Ovary (tissue), 9 donors: ENCODE measurements around the gene ZC3H7B. TPM values are rescaled to one million over a fixed set of nuclear protein-coding genes. Genes with fewer than 3 reads are reported as not detected.

Experiments used
- DNase-seq, 5 donors: peaks; one replicate each; pipeline ENCODE4 v3.0.0-alpha.2; 2019 to 2020
- H3K27ac ChIP-seq, 2 donors: fragments of 200-600 bp; one replicate each; pipeline versions ENCODE4 v1.5.1 to v1.8.0; 2019 to 2022
- H3K27me3 ChIP-seq: fragments of 200-600 bp; one replicate; pipeline ENCODE4 v1.8.0; 2022
- H3K36me3 ChIP-seq: fragments of 200-600 bp; sonication (generic); one replicate; pipeline ENCODE4 v1.5.1; 2019
- H3K4me1 ChIP-seq: one replicate; pipeline ENCODE4 v1.8.1; 2013; ENCODE audit warnings: mild to moderate bottlenecking, moderate library complexity; ENCODE audit not compliant: insufficient read depth
- H3K4me3 ChIP-seq: fragments of 200-600 bp; sonication (generic); one replicate; pipeline ENCODE4 v1.5.1; 2017
- H3K9me3 ChIP-seq, 2 donors: fragments of 200-600 bp in 1 of 2; sonication (generic) in 1 of 2; one replicate each; pipeline versions ENCODE4 v1.5.1 to v1.8.1; 2013 to 2019; ENCODE audit warnings: mild to moderate bottlenecking in 1 of 2, moderate library complexity in 1 of 2
- CTCF ChIP-seq, 3 donors: fragments of 450-650 bp in 2 of 3; fragments of 200-600 bp in 1 of 3; IDR thresholded peaks; one replicate each; pipeline versions ENCODE4 v1.5.1 to v1.8.0; 2016 to 2022; ENCODE audit warnings: antibody characterized with exemption in 3 of 3, mild to moderate bottlenecking in 1 of 3
- EP300 ChIP-seq: sonication (generic); formaldehyde crosslinking; IDR thresholded peaks from one replicate; pipeline ENCODE4 v1.6.1; 2017; ENCODE audit warnings: antibody characterized with exemption
- POLR2A ChIP-seq: fragments of 450-650 bp; IDR thresholded peaks from one replicate; pipeline ENCODE4 v1.6.1; 2017; ENCODE audit warnings: antibody characterized with exemption, mild to moderate bottlenecking, moderate library complexity
- WGBS, 3 donors: extraction: QIAGEN DNeasy Blood & Tissue Kit in 1 of 3; methylation state at CpG; one replicate each; pipeline versions ENCODE4 v1.1.5 to v1.1.7; 2013 to 2017; 5-methylcytosine and 5-hydroxymethylcytosine counted together
- intact Hi-C, 4 donors: fragments of 100-400 bp; cut with DNase I; formaldehyde crosslinking; loops; one replicate each; pipeline versions ENCODE4 v1.11.0 to v1.15.1; 2022 to 2023
- polyA plus RNA-seq, 2 donors: library from polyadenylated mRNA; stranded (reverse); fragments of 200-250 nt in 1 of 2; fragments of 350-450 nt in 1 of 2; fragmentation: Illumina TruSeq in 1 of 2; extraction: RNeasy Lipid Tissue Mini Kit (QIAGEN cat#74804) in 1 of 2; gene quantifications; one replicate each; pipeline ENCODE4 v1.2.3, GENCODE V29; 2013 to 2014
- total RNA-seq, 7 donors: library from RNA; depleted of rRNA in 2 of 7; stranded (reverse); fragments of >200 nt in 2 of 7; fragmentation: NEBNext Ultra II Directional in 3 of 7; extraction: Animal tissue kit (Norgen Biotek cat#: 25700) in 3 of 7; gene quantifications; one replicate each; pipeline versions ENCODE4 v1.1.0 to v1.2.4, GENCODE V29; 2016 to 2023
- donor health status: DM: no; HTN: no; CAD: no; lungs with moderate emphysema.
- donor health status: DM: no; HTN: no; CAD: no.
- donor health status: Bipolar disorder and iron deficiency.
- donor health status: DM: yes; HTN: yes; CAD: no.
- donor health status: DM: no; HTN: no; CAD: no.
- donor health status: DM: yes; HTN: yes; CAD: no.

ZC3H7B gene
- total and polyA plus RNA-seq, 9 donors: 27.3 to 96.5 (median 73.2) TPM

- no peak for DNase-seq
- H3K4me1 ChIP-seq: no peaks in the 10 kb centered on the region
- WGBS, 3 donors: 66 to 81% (median 79%) methylated on average over 9 of the region's 9 CpGs
- H3K27ac ChIP-seq: no peak overlapping the region
- H3K9me3 ChIP-seq: no peaks in the 10 kb centered on the region
- intact Hi-C loops: no loop called here
- H3K27me3 ChIP-seq: no peaks in the 10 kb centered on the region
- H3K36me3 ChIP-seq: no peaks in the 10 kb centered on the region
- TF ChIP-seq EP300 (no peak), POLR2A (no peak), CTCF (IDR thresholded peaks at IDR 0.05) (no peak)
- H3K4me3 ChIP-seq: no peak overlapping the region
These were observed 4.3 kb upstream of the ZC3H7B start for GRCh38 chr22:41296826-41297667.

- intact Hi-C loops: loop anchor here in 1 of 4 donors (5.0 kb wide), 1 partner anchor 57 kb away; no protein-coding TSS in a partner anchor
- peak overlapping the region in 1 of 2 donors; percentile 85 for H3K27ac ChIP-seq
These were observed 664 bp upstream of the ZC3H7B start for GRCh38 chr22:41300661-41301060.

GRCh38 chr22:41302021-41302767 is 869 bp downstream of the ZC3H7B start:
- Histone ChIP-seq H3K36me3 (no peaks in the 10 kb centered on the region), H3K27me3 (no peaks in the 10 kb centered on the region), H3K4me3 (peak overlapping the region; percentile 86), H3K27ac (peak overlapping the region; percentile 85 to 97), H3K9me3 (no peaks in the 10 kb centered on the region), H3K4me1 (peaks cover 6% of the 10 kb centered on the region)
- 0 to 1% (median 0%) methylated on average over 35 to 60 of the region's 60 CpGs for WGBS, 3 donors
- intact Hi-C loops: loop anchor here in 1 of 4 donors (5.0 kb wide), 1 partner anchor 55 kb away; no protein-coding TSS in a partner anchor
- peak in 4 of 5 donors; percentile 31 to 61 (median 50) for DNase-seq
- TF ChIP-seq CTCF (IDR thresholded peaks at IDR 0.05): no peak
- TF ChIP-seq POLR2A: no peak
- no peak for TF ChIP-seq EP300

More at GRCh38 chr22:41300661-41301060, 664 bp upstream of the ZC3H7B start:
- TF ChIP-seq EP300 (no peak), POLR2A (no peak), CTCF (IDR thresholded peaks at IDR 0.05) (no peak)
- DNase-seq: no peak
- H3K36me3 ChIP-seq: no peaks in the 10 kb centered on the region
- peaks cover 6% of the 10 kb centered on the region for H3K4me1 ChIP-seq
- 46 to 52% (median 49%) methylated on average over 7 of the region's 7 CpGs for WGBS, 3 donors
- no peaks in the 10 kb centered on the region for H3K27me3 ChIP-seq
- H3K9me3 ChIP-seq: no peaks in the 10 kb centered on the region
- H3K4me3 ChIP-seq: peak overlapping the region; percentile 86

- H3K27me3 ChIP-seq: no peaks in the 10 kb centered on the region
- DNase-seq: no peak
- no peaks in the 10 kb centered on the region for H3K9me3 ChIP-seq
- no peak for TF ChIP-seq EP300
- no peak for TF ChIP-seq POLR2A
- no peak for TF ChIP-seq CTCF (IDR thresholded peaks at IDR 0.05)
- 2 to 3% (median 2%) methylated on average over 5 of the region's 5 CpGs for WGBS, 3 donors
- H3K4me3 ChIP-seq: peak overlapping the region; percentile 86
- H3K36me3 ChIP-seq: no peaks in the 10 kb centered on the region
- H3K27ac ChIP-seq: peak overlapping the region; percentile 85 to 97
- peaks cover 6% of the 10 kb centered on the region for H3K4me1 ChIP-seq
- intact Hi-C loops: loop anchor here in 1 of 4 donors (5.0 kb wide), 1 partner anchor 54 kb away; no protein-coding TSS in a partner anchor
These were observed 1.5 kb downstream of the ZC3H7B start for GRCh38 chr22:41302811-41303210.
